ENCODE measurements around the gene DPCD.
A peak's percentile ranks its signal among the peaks of the same experiment; 100 is the strongest.
"Not testable (repeated sequence)": the region's sequence is repeated elsewhere in the genome, so short reads cannot be mapped to it uniquely, and the experiment has no call there.

Gene DPCD

GRCh38 chr10:101578192-101578591 is 9.9 kb upstream of the DPCD start:
- Histone ChIP-seq H3K4me3 (ENCODE audit: low read length) (no peak overlapping the region), H3K4me1 (ENCODE audit: control insufficient read depth, insufficient read depth, low read length) (no peaks in the 10 kb centered on the region), H3K9me3 (ENCODE audit: control insufficient read depth, low read length) (no peaks in the 10 kb centered on the region), H3K27me3 (ENCODE audit: control insufficient read depth, insufficient read depth, low read length) (no peaks in the 10 kb centered on the region), H3K36me3 (ENCODE audit: control insufficient read depth, insufficient read depth, low read length) (peaks cover 4% of the 10 kb centered on the region), H3K9ac (ENCODE audit: low read length) (no peak overlapping the region)

- Histone ChIP-seq H3K36me3 (ENCODE audit: control insufficient read depth, insufficient read depth, low read length) (peaks cover 5% of the 10 kb centered on the region), H3K27me3 (ENCODE audit: control insufficient read depth, insufficient read depth, low read length) (no peaks in the 10 kb centered on the region), H3K9ac (ENCODE audit: low read length) (no peak overlapping the region), H3K4me3 (ENCODE audit: low read length) (no peak overlapping the region), H3K9me3 (ENCODE audit: control insufficient read depth, low read length) (no peaks in the 10 kb centered on the region), H3K4me1 (ENCODE audit: control insufficient read depth, insufficient read depth, low read length) (no peaks in the 10 kb centered on the region)
Measured at GRCh38 chr10:101578803-101579515, 9.2 kb upstream of the DPCD start.

GRCh38 chr10:101579516-101579870 is 8.6 kb upstream of the DPCD start:
- no peak overlapping the region for H3K9ac ChIP-seq (ENCODE audit: low read length)
- no peaks in the 10 kb centered on the region for H3K4me1 ChIP-seq (ENCODE audit: control insufficient read depth, insufficient read depth, low read length)
- no peaks in the 10 kb centered on the region for H3K27me3 ChIP-seq (ENCODE audit: control insufficient read depth, insufficient read depth, low read length)
- H3K9me3 ChIP-seq (ENCODE audit: control insufficient read depth, low read length) = no peaks in the 10 kb centered on the region
- H3K36me3 ChIP-seq (ENCODE audit: control insufficient read depth, insufficient read depth, low read length) = peaks cover 5% of the 10 kb centered on the region
- no peak overlapping the region for H3K4me3 ChIP-seq (ENCODE audit: low read length)

- Histone ChIP-seq H3K36me3 (ENCODE audit: control insufficient read depth, insufficient read depth, low read length) (peaks cover 5% of the 10 kb centered on the region), H3K27me3 (ENCODE audit: control insufficient read depth, insufficient read depth, low read length) (no peaks in the 10 kb centered on the region), H3K4me3 (ENCODE audit: low read length) (no peak overlapping the region), H3K9me3 (ENCODE audit: control insufficient read depth, low read length) (no peaks in the 10 kb centered on the region), H3K9ac (ENCODE audit: low read length) (no peak overlapping the region), H3K4me1 (ENCODE audit: control insufficient read depth, insufficient read depth, low read length) (no peaks in the 10 kb centered on the region)
Measured at GRCh38 chr10:101580486-101581399, 7.4 kb upstream of the DPCD start.

- Histone ChIP-seq H3K27me3 (ENCODE audit: control insufficient read depth, insufficient read depth, low read length) (no peaks in the 10 kb centered on the region), H3K4me1 (ENCODE audit: control insufficient read depth, insufficient read depth, low read length) (peaks cover 16% of the 10 kb centered on the region), H3K36me3 (ENCODE audit: control insufficient read depth, insufficient read depth, low read length) (peaks cover 5% of the 10 kb centered on the region), H3K9ac (ENCODE audit: low read length) (no peak overlapping the region), H3K9me3 (ENCODE audit: control insufficient read depth, low read length) (no peaks in the 10 kb centered on the region), H3K4me3 (ENCODE audit: low read length) (no peak overlapping the region)
Measured at GRCh38 chr10:101585841-101586240, 2.3 kb upstream of the DPCD start.

- Histone ChIP-seq H3K4me3 (ENCODE audit: low read length) (peak overlapping the region; percentile 64), H3K36me3 (ENCODE audit: control insufficient read depth, insufficient read depth, low read length) (no peaks in the 10 kb centered on the region), H3K9me3 (ENCODE audit: control insufficient read depth, low read length) (no peaks in the 10 kb centered on the region), H3K9ac (ENCODE audit: low read length) (no peak overlapping the region), H3K27me3 (ENCODE audit: control insufficient read depth, insufficient read depth, low read length) (no peaks in the 10 kb centered on the region), H3K4me1 (ENCODE audit: control insufficient read depth, insufficient read depth, low read length) (peaks cover 16% of the 10 kb centered on the region)
Measured at GRCh38 chr10:101588879-101589278, 758 bp downstream of the DPCD start.

- not testable (repeated sequence) for H3K4me3 ChIP-seq (ENCODE audit: low read length); H3K27me3 ChIP-seq (ENCODE audit: control insufficient read depth, insufficient read depth, low read length); H3K9me3 ChIP-seq (ENCODE audit: control insufficient read depth, low read length); H3K36me3 ChIP-seq (ENCODE audit: control insufficient read depth, insufficient read depth, low read length); H3K9ac ChIP-seq (ENCODE audit: low read length); H3K4me1 ChIP-seq (ENCODE audit: control insufficient read depth, insufficient read depth, low read length)
Measured at GRCh38 chr10:101593331-101593730, 5.2 kb downstream of the DPCD start.

- H3K4me1 ChIP-seq (ENCODE audit: control insufficient read depth, insufficient read depth, low read length) = no peaks in the 10 kb centered on the region
- H3K27me3 ChIP-seq (ENCODE audit: control insufficient read depth, insufficient read depth, low read length) = no peaks in the 10 kb centered on the region
- H3K4me3 ChIP-seq (ENCODE audit: low read length) = no peak overlapping the region
- no peaks in the 10 kb centered on the region for H3K36me3 ChIP-seq (ENCODE audit: control insufficient read depth, insufficient read depth, low read length)
- H3K9me3 ChIP-seq (ENCODE audit: control insufficient read depth, low read length) = no peaks in the 10 kb centered on the region
- no peak overlapping the region for H3K9ac ChIP-seq (ENCODE audit: low read length)
Measured at GRCh38 chr10:101595591-101596433, 7.7 kb downstream of the DPCD start.

GRCh38 chr10:101597091-101597900 is 9.2 kb downstream of the DPCD start:
- no peaks in the 10 kb centered on the region for H3K36me3 ChIP-seq (ENCODE audit: control insufficient read depth, insufficient read depth, low read length)
- H3K4me3 ChIP-seq (ENCODE audit: low read length) = no peak overlapping the region
- H3K27me3 ChIP-seq (ENCODE audit: control insufficient read depth, insufficient read depth, low read length) = no peaks in the 10 kb centered on the region
- H3K9me3 ChIP-seq (ENCODE audit: control insufficient read depth, low read length) = no peaks in the 10 kb centered on the region
- H3K4me1 ChIP-seq (ENCODE audit: control insufficient read depth, insufficient read depth, low read length) = no peaks in the 10 kb centered on the region
- no peak overlapping the region for H3K9ac ChIP-seq (ENCODE audit: low read length)

GRCh38 chr10:101601541-101601940 is 13.4 kb downstream of the DPCD start:
- H3K4me1 ChIP-seq (ENCODE audit: control insufficient read depth, insufficient read depth, low read length) = no peaks in the 10 kb centered on the region
- H3K4me3 ChIP-seq (ENCODE audit: low read length) = no peak overlapping the region
- no peaks in the 10 kb centered on the region for H3K27me3 ChIP-seq (ENCODE audit: control insufficient read depth, insufficient read depth, low read length)
- H3K36me3 ChIP-seq (ENCODE audit: control insufficient read depth, insufficient read depth, low read length) = no peaks in the 10 kb centered on the region
- H3K9me3 ChIP-seq (ENCODE audit: control insufficient read depth, low read length) = no peaks in the 10 kb centered on the region
- H3K9ac ChIP-seq (ENCODE audit: low read length) = no peak overlapping the region

- H3K9ac ChIP-seq (ENCODE audit: low read length) = no peak overlapping the region
- H3K27me3 ChIP-seq (ENCODE audit: control insufficient read depth, insufficient read depth, low read length) = no peaks in the 10 kb centered on the region
- H3K9me3 ChIP-seq (ENCODE audit: control insufficient read depth, low read length) = no peaks in the 10 kb centered on the region
- no peak overlapping the region for H3K4me3 ChIP-seq (ENCODE audit: low read length)
- no peaks in the 10 kb centered on the region for H3K36me3 ChIP-seq (ENCODE audit: control insufficient read depth, insufficient read depth, low read length)
- H3K4me1 ChIP-seq (ENCODE audit: control insufficient read depth, insufficient read depth, low read length) = peaks cover 4% of the 10 kb centered on the region
Measured at GRCh38 chr10:101602761-101603398, 14.8 kb downstream of the DPCD start.

Data from mucosa of stomach (tissue), 1 donor.